ENCODE data around the gene MED6.

DNA sequence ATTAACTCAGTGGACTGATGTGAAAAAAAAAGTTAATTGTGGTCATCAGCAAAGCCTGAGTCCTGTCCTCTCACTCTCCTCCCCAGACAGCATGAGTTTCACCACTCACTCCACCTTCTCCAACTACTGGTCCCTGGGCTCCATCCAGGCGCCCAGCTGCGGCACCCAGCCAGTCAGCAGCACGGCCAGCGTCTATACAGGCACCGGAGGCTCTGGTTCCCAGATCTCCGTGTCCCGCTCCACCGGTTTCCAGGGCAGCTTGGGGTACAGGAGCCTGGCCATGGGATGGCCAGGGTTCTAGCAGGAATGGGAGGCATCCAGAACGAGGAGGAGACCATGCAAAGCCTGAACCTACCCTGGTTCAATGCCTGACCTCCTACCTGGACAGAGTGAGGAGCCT lies 6.0 kb downstream of the MED6 start:
- TF ChIP-seq POLR2A (IDR thresholded peaks at IDR 0.05; ENCODE audit: low read depth, low read length), result no peak
- TF ChIP-seq POLR2AphosphoS5 (IDR thresholded peaks at IDR 0.05; ENCODE audit: low read depth, low read length), result no peak

Data from GM12892 (cell line).